T-helper 9 cell (primary cell): Measurements from ENCODE around the gene NDUFAF2.
"Not testable (repeated sequence)": the region's sequence is repeated elsewhere in the genome, so short reads cannot be mapped to it uniquely, and the experiment has no call there.

Experiments used
- DNase-seq: peaks from one replicate; pipeline ENCODE4 v3.0.0-alpha.2; 2020

The NDUFAF2 gene

DNA sequence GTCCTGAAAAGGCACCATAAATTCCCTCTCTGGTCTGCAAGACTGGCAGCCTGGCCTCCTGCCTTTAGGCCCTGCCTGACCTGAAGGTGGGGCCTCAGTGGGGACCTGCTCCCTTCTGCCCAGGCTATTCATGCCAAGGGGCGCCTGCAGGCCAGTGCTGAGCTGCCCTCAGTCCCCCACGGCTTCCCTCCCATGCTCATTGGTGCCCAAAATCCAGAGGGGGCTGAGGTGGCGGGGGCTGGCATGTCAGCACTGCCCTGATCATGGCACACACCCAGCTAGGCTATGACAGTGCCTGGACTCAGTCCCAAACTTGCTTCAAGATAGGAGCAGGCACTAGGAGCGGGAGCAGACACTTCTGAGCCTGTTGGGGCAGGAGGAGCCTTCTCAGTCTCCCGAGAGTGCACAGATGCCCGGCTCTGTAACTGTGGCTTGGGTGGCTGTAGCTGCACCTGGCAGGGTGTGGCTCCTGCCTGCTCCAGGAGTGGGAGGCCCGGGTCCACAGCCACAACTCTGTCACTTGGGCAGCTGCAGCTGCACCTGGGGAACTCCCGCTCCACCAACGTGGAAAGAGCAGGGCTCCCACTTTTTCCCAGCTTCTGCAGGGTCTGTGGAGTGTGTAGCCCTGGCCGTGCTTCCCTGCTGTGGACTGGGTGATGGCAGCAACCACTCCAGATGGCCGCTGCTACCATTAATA lies 49.0 kb downstream of the NDUFAF2 start:
- no peak for DNase-seq

DNA sequence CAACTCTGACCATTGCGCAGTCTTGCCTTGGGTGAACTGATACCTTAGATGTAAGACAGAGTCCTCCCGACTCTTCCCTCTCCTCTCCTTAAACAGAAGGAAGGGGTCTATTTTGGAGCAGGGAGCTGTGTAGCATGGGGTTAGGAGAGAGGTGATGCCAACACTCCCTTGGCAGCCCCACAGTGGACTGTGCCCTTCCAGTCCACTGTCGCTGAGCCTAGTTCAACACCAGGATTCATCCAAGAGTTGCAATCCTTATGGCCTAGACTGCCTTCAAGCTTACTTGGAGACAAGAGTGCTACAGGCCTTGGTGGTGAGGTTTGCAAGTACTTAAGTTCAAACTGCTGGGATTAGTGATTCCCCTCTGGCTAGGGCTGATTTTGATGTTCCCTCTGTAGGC lies 51.4 kb downstream of the NDUFAF2 start:
- DNase-seq = no peak

DNA sequence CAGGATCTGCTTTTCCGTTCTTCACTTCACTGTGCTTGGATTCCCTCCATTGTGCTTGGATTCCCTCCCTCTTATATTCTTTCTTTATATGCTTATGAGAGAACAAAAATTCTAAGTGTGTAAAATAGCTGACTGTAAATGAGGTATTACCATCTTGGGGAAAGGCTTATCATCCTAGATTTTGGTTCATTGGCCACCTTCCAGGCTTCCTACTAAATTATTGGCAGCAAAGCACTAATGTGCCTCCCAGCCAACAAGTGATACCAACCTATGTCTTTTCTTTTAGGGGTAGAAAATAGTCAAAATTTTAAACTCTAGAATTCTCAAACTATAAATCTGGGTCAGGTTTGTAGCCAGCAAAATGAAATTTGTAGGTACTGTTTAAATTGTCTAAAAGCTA lies 52.7 kb downstream of the NDUFAF2 start:
- no peak for DNase-seq

DNA sequence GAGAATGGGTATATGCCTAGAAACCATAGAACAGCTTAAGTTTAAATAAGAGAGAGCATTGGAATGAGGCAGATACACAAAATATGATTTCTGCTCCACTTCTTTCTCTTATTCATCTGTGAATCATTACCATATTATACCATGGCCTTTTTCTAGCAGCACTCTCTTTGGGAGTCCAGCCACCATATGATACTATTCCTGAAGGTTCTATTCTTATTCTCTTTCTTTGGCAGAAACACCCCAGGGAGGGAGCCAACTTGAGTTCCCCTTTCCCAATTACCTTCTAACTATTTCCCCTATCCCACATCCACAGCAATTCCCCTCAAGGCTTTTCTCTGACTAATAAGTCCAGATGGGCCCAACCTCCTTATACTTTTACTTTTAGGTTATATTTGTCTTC lies 55.9 kb downstream of the NDUFAF2 start:
- DNase-seq = no peak

DNA sequence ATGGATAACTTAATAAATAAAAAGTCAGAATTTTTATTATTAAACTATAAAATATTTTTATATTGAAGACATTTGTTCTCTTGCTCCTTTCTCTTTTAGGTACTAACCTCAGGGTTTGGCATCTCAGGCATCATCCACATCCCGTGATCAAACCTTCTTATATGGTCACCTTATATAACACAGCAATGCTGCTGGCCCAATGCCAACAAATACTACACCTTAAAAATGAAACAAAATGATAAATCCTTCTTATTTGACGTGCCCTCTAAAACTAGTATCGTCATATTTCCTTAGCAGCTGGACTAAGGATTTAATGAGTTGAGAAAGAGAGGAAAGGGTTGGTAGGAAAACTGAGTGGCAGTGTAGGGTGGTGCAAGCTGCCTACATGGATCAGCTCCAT lies 56.6 kb downstream of the NDUFAF2 start:
- no peak for DNase-seq

DNA sequence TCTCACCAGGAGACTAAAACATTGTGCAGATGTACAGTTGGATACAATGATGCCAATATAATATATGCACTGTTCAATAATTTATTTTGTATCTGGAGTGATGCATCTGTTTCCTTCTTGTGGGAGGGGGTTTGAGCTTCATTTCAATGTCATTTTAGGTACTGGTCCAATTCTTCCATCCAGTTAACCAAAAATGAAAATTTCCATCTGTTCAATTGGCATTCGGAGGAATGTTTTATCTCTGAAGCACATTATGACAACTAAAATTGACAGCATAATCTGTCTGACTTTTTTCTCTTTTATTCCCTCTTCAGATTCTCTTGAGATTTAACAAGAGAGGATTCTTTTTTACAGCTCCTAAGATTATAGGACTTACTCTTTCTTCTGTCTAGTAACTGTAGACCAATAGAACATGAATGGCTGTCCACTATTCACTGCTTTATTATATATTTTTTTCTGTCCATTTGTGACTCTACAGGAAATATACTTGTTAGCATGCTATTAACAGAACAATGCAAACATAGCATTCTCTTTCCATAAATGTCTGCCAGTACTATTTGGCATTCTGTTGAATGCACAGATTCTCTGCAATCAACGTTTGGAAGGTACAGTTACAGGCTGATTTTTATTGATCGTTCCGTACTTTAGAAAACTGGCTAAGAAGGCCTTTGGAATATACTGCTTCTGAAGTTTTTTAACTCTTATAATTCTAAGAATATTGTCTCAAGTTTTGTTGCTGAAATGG lies 57.8 kb downstream of the NDUFAF2 start:
- DNase-seq = no peak

DNA sequence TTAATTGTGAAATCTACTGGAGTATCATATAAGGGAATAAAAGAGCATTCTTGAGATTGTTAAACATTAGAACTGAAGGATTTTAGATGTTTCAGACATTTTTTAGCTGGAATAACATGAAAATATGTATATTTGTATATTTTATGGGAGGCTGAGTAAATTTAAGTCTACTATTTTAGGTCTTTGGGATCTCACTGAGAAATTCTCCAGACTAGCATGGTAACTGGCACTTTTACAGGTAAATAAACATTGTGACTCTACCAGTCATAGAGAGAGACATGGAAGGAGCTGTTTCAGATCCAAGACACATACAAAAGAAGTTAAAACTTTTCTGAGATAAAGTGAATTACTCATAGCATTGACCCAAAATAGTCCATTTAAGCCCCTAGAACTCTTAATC lies 59.4 kb downstream of the NDUFAF2 start:
- DNase-seq = no peak

DNA sequence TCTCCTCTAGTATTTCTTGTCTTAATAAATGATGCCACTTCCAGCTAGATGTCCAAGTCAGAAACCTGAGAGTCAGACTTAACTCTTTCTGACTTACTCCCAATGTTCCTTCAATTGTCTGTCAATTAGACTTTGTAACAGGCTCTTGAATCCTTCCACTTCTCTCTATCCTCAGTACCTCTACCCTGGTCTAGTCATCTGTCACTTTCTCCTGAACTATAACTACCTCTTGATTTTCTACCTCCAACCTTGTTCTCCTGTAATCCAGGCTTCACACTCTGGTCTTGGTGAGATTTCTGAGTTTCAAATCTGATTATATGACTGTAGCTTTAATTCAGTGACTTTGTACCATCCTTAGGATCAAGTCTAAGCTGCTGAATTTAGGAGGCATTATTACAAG lies 64.9 kb downstream of the NDUFAF2 start:
- no peak for DNase-seq

DNA sequence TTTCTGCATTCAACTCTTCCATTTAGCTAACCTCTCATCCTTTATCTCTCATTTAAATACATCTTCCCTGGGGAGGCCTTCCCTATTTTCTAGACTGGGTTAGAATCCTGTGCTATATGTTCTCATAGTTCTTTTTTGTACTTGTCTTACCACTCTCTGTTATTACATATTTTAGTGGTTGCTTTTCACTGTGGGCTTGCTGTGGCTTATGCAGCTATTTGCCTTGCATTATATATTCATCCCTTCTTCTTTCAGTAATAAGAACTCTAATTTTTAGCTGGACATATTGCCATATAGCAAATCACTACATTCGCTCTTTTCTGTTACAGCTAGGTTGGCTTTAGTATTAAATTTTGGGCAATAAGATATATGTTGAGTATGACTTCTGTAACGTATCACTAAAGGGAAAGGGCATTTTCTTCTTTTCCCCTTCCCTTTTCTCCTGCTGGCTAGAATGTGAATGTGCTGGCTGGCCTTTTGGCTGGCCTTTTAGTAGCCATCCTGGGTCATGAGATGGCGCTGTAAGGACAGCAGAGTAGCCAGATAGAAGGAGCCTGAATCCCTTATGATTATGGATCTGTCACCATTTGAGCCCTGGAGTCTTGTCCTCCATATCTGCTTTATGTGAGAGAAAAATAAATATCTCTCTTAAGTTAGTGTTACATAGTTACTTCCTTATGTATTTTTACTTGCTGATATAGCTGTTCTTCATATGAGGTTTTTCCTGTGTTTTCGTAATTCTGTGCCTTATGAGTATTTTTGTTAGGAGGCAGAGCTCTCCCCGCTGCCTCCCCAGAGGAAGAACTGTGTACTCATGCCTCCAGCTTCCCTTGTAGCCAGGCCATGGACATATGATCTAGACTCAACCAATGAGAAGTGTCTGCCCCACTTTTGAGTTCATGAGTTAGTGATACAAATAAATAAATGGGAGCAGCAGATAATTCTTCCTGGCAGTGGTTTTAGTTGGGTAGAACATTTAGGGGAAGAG lies 65.8 kb downstream of the NDUFAF2 start:
- DNase-seq = no peak

DNA sequence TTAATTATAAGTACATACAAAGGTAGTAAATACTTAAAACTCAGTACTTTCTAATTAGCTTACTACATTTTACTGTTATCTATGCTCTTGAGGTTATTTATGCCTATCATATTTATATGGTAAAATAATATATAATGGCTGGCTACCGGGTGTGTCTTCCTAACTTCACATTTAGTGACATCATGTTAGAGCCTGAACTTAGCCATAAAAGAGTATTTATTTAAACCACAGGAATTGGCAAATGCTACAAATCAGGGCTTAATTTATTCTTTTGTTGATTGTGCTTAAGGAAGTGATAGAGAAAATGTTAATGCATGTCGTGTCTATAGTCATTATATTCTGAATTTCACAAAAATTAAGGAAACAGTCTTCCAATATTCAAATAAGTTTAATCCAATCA lies 73.1 kb downstream of the NDUFAF2 start:
- DNase-seq = no peak

DNA sequence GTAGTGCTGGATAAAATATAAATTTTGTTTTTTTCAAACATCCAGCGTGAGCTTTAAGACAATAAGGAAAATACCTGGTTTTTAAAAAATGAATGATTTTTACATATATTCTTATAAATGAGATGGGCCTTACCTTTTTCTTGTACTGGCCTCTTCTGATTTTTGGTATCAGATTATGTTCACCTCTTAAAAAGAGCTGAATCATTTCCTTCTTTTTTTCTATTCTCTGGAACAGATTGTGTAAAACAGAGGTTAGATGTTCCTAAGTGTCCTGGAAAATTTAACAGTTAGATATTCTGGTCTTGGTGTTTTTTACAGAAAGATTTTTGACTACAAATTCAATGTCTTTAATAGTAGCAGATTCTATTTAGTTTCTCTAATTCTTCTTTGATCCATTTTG lies 74.6 kb downstream of the NDUFAF2 start:
- no peak for DNase-seq

DNA sequence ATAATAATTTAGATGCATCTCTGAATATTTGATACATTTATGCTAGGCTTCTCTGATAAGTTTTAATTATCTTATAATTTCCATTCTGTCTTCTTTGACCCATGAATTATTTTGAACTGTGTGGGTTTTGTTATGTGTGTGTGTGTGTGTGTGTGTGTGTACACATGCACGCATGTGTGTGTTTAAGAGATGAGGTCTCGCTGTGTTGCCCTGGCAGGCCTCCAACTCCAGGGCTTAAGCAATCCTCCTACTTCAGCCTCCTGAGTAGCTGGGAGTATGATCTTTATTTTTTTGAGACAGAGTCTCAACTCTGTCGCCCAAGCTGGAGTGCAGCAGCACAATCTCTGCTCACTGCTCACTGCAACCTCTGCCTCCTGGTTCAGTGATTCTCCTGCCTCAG lies 75.4 kb downstream of the NDUFAF2 start:
- no peak for DNase-seq

DNA sequence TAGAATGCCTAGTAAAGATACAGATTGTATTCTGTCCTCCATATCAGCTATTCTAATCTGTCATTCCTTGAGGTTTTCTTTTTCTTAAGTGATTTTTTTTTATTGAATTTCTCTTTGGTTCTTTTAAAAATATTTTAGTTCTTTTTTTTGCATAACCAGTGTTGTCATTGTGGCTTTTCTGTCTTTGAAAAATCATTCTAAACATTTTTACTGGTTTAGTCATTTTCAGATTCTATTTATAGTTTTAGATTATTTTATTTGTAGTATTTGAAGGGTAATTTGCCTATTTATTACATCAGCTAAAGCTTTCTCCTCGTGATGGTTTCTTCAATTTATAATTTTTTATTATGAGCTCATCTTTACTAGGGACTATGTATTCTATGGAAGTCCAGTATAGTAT lies 78.1 kb downstream of the NDUFAF2 start:
- DNase-seq = no peak

DNA sequence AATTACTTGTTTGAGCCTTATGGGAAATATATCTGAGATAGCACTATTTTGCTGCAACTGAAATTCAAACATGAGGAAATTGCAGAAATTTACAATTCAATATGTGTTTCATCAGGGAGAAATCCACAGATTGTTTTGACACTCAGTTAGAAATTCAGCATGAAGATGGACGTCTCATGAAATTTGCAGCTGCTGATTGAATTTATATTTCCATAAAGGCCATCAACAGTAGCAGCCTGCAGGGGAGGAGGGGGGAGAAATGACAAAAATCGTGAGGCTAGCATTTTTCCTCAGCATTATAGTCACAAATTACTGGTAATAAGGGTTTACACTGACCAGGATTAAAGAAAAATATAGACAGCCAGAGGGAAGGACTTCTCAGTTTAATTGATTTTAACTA lies 81.0 kb downstream of the NDUFAF2 start:
- DNase-seq = no peak

DNA sequence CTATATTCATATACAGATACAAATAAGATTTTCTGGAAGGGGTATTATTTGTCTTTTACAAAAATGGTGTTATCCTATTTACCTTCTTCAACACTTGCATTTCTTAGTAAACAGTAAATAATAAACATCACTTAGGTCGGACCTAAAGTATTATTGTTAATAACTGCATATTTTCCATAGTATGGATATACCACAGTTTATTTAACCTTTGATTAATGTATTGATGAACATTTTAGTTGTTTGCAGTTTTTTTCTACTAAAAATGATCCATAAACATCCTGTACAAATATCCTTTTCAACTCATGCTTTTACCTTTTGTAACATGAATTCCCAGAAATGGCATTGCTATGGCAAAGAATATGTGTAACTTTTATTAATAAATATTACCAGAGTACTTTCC lies 83.4 kb downstream of the NDUFAF2 start:
- no peak for DNase-seq

DNA sequence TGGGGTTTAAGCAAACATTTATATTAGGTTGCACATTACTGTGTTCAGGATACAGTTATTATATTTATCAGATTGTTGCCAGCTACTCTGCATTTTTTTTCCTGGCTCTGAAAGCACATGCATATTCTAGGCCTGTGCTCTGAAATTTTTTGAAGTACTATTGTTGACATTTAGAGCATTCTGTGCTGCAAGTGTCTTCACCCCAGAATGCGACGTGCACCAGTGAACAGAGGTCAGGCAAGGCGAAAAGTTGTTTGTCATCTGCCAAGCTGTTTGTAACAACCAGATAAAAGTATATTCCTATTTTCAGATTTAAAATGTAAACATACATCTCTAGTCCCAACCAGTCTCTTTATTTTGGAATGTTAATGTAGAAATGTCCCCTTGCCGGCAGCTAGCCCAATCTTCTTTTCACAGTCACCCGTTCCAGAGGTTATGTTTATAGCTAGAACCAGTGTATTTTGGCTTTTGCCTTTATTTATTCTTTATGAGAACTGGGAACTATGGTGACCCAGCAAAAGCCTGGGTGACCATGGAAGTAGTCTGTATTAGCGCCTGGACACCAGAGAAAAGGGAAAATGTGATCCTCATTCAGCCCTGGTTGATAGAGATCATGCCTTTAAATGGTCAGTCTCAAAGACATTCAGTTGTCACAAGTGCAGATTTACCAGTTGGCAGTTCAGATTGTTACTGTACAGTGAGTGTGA lies 84.6 kb downstream of the NDUFAF2 start:
- no peak for DNase-seq

DNA sequence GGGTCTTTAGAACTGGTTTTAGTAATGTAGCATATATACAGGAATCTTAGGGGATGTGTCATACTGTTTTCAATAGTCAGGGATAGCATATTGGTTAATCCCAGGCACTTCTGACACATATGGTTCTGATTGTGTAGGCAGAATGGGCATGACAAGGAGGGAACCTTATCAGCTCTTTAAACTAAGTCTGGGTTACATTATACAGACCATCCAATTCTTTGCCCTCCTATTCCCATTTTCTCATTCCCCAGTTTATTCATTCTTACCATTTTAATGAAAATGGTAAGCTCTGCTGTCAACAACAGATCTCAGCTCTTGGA lies 85.1 kb downstream of the NDUFAF2 start:
- DNase-seq = no peak

DNA sequence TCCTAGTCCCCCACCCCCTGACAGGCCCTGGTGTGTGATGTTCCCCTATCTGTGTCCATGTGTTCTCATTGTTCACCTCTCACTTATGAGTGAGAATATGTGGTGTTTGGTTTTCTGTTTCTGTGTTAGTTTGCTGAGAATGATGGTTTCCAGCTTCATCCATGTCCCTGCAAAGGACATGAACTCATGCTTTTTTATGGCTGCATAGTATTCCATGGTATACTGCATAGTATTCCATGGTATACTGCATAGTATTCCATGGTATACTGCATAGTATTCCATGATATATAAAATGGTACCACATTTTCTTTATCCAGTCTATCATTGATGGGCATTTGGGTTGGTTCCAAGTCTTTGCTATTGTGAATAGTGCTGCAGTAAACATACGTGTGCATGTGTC lies 86.3 kb downstream of the NDUFAF2 start:
- DNase-seq = not testable (repeated sequence)

DNA sequence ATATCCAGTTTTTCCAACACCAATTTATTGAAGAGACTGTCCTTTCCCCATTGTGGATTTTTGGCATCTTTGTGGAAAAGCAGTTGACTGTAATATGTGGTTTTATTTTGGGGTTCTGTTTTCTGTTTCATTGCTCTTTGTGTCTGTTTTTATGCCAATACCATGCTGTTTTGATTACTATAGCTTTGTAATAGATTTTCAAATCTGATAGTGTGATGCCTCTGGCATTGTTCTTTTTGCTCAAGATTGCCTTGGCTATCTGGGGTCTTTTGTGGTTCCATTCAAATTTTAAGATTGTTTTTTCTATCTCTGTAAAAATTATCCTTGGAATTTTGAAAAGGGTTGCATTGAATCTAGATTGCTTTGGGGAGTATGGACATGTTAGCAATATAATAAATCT lies 99.5 kb downstream of the NDUFAF2 start:
- no peak for DNase-seq

DNA sequence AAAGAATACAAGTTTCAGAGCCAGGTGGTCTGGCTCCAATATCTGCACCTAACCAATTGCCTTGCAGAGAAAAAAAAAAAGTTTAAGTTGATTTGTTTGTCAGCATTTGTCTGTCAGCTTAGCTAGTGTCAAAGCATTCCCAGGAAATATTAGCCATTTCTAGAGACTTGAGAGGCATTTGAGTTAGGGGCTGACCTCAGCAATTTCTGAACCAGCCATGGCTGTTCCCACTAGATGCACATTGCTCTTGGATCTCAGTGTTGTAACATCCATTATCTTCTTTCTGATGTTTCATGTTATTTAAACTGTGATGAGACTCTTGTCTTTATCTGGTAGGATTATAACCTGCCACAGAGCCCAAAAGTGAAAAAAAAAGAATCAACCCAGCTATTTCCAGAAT lies 102.3 kb downstream of the NDUFAF2 start:
- no peak for DNase-seq

DNA sequence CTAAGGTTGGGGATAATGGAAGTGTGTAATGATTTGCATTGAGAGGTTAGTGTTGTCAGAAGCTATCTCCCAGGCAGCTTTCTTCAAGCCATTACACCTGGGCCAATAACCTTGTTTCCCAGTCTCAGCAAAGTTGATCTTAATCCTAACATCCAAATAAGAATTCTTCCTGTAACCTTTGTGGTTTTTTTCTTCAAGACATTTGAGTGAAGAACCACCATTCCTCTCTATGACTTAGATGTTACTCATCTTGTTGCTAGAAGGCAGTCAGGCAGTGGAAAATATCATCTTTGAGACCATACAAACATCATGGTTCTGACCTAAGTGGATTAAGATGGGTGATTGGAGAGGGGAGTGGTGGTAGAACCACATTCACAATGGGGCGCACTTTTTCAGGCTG lies 103.5 kb downstream of the NDUFAF2 start:
- DNase-seq = no peak

DNA sequence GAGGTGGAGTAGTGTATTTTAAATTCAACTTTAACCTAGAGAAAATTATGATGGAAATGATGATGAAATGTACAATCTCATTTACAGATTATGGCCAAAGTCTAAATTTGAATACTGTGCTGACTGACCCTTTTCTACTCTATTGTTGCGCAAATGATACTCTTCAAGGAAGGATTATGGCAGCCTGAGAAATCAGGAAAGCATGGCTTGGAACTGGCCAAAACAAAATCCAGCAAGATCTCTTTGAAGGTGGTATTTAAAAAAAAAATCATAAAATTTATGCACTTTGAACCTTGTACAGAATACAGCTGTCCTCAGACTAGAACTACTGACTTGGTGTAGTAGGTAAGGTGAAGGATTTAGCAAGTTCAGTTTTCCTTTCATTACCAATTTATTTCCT lies 105.3 kb downstream of the NDUFAF2 start:
- no peak for DNase-seq

DNA sequence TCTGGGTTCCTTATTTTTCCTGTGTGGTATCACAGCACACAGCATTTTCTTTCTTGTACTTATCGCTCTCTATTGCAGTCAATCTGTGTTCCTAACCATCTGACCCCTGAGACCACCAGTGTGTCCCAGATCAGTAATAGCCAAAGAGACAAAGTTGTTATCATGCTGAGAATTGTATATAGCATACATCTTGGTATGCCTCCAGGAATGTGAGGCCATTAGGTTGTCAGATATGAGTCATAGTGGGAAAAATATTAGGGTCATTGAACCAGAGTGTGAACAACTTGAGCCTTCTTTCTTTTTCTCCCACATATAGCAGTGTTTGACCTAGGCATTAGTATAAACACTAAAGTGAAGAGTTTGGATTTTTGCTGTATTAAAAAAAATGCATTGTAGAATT lies 106.3 kb downstream of the NDUFAF2 start:
- no peak for DNase-seq
